AG04450 (cell line): ENCODE measurements around the gene CNTNAP4. TPM values are rescaled to one million over a fixed set of nuclear protein-coding genes. Genes with fewer than 3 reads are reported as not detected.

ENCODE experiments used
- CTCF ChIA-PET: fragments of 300-600, 350-600 bp; formaldehyde crosslinking; extraction: SDS; loops from one replicate; lab custom pipeline; 2022; ENCODE audit warnings: antibody characterized with exemption, inconsistent platforms; lab: Charles Lee
- POLR2A ChIA-PET: fragments of 350-600 bp; formaldehyde crosslinking; extraction: SDS; loops from one replicate; lab custom pipeline; 2021; ENCODE audit warnings: antibody characterized with exemption, inconsistent platforms; lab: Yijun Ruan, JAX
- DNase-seq: peaks from one replicate; pipeline ENCODE4 v3.0.0-alpha.2; 2011; ENCODE audit warnings: low read depth, low spot score
- H3K27ac ChIP-seq: one replicate; pipeline ENCODE4 v1.5.1; 2012; ENCODE audit warnings: low read depth, low read length, control low read depth
- H3K27me3 ChIP-seq: one replicate; pipeline ENCODE4 v1.6.0; 2012; ENCODE audit warnings: low read length; ENCODE audit not compliant: control insufficient read depth, insufficient read depth
- H3K4me3 ChIP-seq: 2 replicates; pipeline ENCODE4 v1.5.1; 2011; ENCODE audit warnings: mild to moderate bottlenecking, low read depth, low read length, control low read depth
- H3K9me3 ChIP-seq: 2 replicates; pipeline ENCODE4 v1.5.1; 2012; ENCODE audit warnings: low read length; ENCODE audit not compliant: control insufficient read depth, insufficient read depth
- polyA plus RNA-seq: library from polyadenylated mRNA; depleted of rRNA; stranded (reverse); fragments of >200 nt; gene quantifications from 2 replicates; pipeline ENCODE4 v1.2.3, GENCODE V29; 2011
- TF ChIP-seq, protein P1 (sequence below): IDR thresholded peaks from 2 replicates; pipeline ENCODE4 v1.5.1; 2011; ENCODE audit warnings: low read depth, low read length, control low read depth, inconsistent platforms

CNTNAP4 gene
- polyA plus RNA-seq, 1 experiment, result not detected

GRCh38 chr16:76466871-76467270 lies 189.7 kb downstream of the CNTNAP4 start:
- TF ChIP-seq, protein P1, sequence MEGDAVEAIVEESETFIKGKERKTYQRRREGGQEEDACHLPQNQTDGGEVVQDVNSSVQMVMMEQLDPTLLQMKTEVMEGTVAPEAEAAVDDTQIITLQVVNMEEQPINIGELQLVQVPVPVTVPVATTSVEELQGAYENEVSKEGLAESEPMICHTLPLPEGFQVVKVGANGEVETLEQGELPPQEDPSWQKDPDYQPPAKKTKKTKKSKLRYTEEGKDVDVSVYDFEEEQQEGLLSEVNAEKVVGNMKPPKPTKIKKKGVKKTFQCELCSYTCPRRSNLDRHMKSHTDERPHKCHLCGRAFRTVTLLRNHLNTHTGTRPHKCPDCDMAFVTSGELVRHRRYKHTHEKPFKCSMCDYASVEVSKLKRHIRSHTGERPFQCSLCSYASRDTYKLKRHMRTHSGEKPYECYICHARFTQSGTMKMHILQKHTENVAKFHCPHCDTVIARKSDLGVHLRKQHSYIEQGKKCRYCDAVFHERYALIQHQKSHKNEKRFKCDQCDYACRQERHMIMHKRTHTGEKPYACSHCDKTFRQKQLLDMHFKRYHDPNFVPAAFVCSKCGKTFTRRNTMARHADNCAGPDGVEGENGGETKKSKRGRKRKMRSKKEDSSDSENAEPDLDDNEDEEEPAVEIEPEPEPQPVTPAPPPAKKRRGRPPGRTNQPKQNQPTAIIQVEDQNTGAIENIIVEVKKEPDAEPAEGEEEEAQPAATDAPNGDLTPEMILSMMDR, result no peak
- CTCF ChIA-PET, result no interaction called here
- POLR2A ChIA-PET, result no interaction called here

GRCh38 chr16:76474048-76474447 lies 196.8 kb downstream of the CNTNAP4 start:
- Histone ChIP-seq H3K9me3 (no peaks in the 10 kb centered on the region), H3K27ac (no peak overlapping the region), H3K27me3 (no peaks in the 10 kb centered on the region), H3K4me3 (no peak overlapping the region)
- ChIA-PET POLR2A (no interaction called here), CTCF (no interaction called here)
- no peak for DNase-seq
- TF ChIP-seq, protein P1, result no peak

More at GRCh38 chr16:76466871-76467270, 189.7 kb downstream of the CNTNAP4 start:
- Histone ChIP-seq H3K27ac (no peak overlapping the region), H3K27me3 (no peaks in the 10 kb centered on the region), H3K4me3 (no peak overlapping the region), H3K9me3 (no peaks in the 10 kb centered on the region)
- no peak for DNase-seq

DNA sequence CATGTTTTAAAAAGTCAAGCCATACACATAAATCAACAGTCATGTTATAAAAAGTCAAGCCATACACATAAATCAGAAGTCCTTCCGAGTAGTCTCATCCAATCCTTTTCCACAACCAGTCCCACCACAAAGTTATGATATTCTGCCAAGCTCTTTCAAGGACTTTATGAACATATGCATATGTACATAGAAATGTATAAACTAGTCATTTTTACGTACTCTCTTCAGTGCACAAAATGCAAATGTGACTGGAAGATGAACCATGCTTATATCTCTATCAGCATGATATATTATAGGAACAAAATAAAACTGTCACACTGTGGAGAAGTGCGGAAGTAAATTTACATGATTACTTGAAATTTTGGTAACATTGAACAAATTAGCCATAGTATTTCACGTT lies 200.9 kb downstream of the CNTNAP4 start:
- ChIA-PET POLR2A (no interaction called here), CTCF (no interaction called here)
- no peak for DNase-seq
- Histone ChIP-seq H3K9me3 (no peaks in the 10 kb centered on the region), H3K4me3 (no peak overlapping the region), H3K27ac (no peak overlapping the region), H3K27me3 (no peaks in the 10 kb centered on the region)
- TF ChIP-seq, protein P1, result no peak

- Histone ChIP-seq H3K27me3 (no peaks in the 10 kb centered on the region), H3K27ac (no peak overlapping the region), H3K9me3 (no peaks in the 10 kb centered on the region), H3K4me3 (no peak overlapping the region)
- DNase-seq, result no peak
- ChIA-PET POLR2A (no interaction called here), CTCF (no interaction called here)
- TF ChIP-seq, protein P1, result no peak
These were observed 206.2 kb downstream of the CNTNAP4 start for GRCh38 chr16:76483307-76483909.

DNA sequence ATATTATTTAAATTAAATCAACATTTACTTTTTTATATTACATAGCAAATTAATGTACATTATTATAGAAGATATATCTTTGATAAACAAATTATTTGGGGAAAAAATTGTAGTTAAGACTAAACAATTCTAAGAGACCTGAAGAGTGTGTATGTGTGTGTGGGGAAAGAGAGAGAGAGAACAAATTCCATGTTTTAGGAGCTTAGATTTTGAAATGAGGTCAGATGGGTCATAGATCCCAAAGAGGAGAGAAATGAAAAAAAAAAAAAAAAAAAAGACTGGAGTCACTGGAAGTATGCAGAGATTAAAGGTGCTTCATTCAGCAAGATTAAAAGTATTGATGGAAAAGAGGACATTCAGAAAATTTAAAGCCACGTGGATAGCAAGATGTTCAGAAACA lies 206.8 kb downstream of the CNTNAP4 start:
- no peaks in the 10 kb centered on the region for H3K9me3 ChIP-seq
- no peaks in the 10 kb centered on the region for H3K27me3 ChIP-seq
- no peak overlapping the region for H3K4me3 ChIP-seq
- no peak for DNase-seq
- ChIA-PET POLR2A (no interaction called here), CTCF (no interaction called here)
- TF ChIP-seq, protein P1, result no peak
- H3K27ac ChIP-seq, result no peak overlapping the region
